IMR-90 (cell line): Measurements from ENCODE around the gene SCPEP1.
"Not testable (repeated sequence)": the region's sequence is repeated elsewhere in the genome, so short reads cannot be mapped to it uniquely, and the experiment has no call there.

Experiments used
- FOS ChIP-seq: fragments of 150-350 bp; IDR thresholded peaks from 2 replicates; pipeline ENCODE4 v1.6.1; 2016; ENCODE audit warnings: low read depth, low read length
- POLR2A ChIP-seq: IDR thresholded peaks from 2 replicates; pipeline ENCODE4 v1.6.1; 2012; ENCODE audit warnings: mild to moderate bottlenecking, low read depth, low read length
- RCOR1 ChIP-seq: IDR thresholded peaks from 2 replicates; pipeline ENCODE4 v1.6.1; 2012; ENCODE audit warnings: mild to moderate bottlenecking, low read length, improper control_type of control experiment; ENCODE audit not compliant: insufficient replicate concordance
- TF ChIP-seq, protein P1 (sequence below): conservative IDR thresholded peaks from 2 replicates; pipeline ENCODE4 v1.5.1; 2012; ENCODE audit warnings: mild to moderate bottlenecking, low read depth, low read length, improper control_type of control experiment
- TF ChIP-seq, protein P2 (sequence below): fragments of 150-350 bp; IDR thresholded peaks from 2 replicates; pipeline ENCODE4 v1.6.1; 2017; ENCODE audit warnings: mild to moderate bottlenecking, antibody characterized with exemption, low read length, low read depth

DNA sequence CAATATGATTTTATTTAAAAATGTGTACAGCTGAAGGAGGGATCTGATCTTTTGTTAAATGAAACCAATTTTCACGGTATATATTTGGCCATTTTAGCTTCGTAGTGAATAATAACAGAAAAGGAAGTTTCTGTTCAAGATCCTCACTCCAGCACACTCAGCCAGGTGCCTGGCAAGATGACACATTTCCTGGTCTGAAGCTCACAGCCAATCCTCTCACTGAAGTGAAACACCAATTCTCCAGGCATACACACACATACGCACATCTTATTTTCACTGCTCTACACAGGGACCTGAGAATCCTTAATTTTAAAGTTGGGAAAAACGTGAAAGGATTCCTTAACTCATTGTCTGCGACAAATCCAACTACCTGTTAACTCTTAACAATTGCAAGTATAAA lies 39.7 kb upstream of the SCPEP1 start:
- TF ChIP-seq, protein P1, sequence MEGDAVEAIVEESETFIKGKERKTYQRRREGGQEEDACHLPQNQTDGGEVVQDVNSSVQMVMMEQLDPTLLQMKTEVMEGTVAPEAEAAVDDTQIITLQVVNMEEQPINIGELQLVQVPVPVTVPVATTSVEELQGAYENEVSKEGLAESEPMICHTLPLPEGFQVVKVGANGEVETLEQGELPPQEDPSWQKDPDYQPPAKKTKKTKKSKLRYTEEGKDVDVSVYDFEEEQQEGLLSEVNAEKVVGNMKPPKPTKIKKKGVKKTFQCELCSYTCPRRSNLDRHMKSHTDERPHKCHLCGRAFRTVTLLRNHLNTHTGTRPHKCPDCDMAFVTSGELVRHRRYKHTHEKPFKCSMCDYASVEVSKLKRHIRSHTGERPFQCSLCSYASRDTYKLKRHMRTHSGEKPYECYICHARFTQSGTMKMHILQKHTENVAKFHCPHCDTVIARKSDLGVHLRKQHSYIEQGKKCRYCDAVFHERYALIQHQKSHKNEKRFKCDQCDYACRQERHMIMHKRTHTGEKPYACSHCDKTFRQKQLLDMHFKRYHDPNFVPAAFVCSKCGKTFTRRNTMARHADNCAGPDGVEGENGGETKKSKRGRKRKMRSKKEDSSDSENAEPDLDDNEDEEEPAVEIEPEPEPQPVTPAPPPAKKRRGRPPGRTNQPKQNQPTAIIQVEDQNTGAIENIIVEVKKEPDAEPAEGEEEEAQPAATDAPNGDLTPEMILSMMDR: not testable (repeated sequence)
- TF ChIP-seq, protein P2, sequence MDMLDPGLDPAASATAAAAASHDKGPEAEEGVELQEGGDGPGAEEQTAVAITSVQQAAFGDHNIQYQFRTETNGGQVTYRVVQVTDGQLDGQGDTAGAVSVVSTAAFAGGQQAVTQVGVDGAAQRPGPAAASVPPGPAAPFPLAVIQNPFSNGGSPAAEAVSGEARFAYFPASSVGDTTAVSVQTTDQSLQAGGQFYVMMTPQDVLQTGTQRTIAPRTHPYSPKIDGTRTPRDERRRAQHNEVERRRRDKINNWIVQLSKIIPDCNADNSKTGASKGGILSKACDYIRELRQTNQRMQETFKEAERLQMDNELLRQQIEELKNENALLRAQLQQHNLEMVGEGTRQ: not testable (repeated sequence)
- not testable (repeated sequence) for TF ChIP-seq POLR2A, RCOR1, FOS
